GM21367 (cell line): Measurements from ENCODE around the gene SAMD10.
"Not testable (repeated sequence)": the region's sequence is repeated elsewhere in the genome, so short reads cannot be mapped to it uniquely, and the experiment has no call there.

ENCODE experiments used
- ATAC-seq: cut with Tn5 transposase; IDR thresholded peaks from one replicate; pipeline ENCODE4 v1.9.1; 2021; ENCODE audit not compliant: unreplicated experiment

Gene SAMD10

DNA sequence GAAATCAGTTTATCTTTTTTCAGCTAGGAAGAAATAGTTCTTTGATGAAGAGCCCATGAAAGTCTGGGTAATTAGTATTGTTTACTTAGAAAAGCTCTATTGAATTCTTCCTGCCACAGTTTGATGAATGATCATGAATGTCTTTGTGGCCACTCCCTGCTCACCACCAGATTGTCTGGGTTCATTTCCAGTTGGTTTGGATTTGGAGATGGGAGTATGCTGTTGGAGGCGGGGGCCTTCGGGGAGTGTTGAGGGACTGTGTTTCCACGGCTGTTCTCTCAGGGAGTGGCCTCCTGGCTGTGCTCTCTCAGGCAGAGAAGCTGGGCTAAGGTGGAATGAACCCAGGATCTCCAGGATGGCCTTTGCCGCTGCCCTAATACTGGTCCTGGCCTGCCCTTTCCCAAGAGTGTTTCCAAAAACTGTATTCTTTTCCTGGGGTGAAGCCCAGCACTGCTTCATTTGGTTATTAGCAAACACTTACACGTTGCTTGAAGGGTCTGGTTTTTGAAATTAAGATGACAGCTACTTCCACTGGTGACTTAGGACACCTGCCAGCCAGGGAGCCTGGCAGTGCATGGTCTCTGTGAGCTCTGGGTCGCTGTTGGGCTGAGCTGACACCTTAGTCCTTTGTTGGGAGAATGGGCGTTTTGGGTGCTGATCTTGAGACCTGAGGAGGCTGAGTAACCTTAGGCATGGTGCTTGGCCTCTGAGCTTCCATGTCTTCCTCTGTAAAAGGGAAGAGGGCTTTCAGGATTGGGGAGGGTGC is 24.7 kb upstream of the SAMD10 start:
- no peak for ATAC-seq

DNA sequence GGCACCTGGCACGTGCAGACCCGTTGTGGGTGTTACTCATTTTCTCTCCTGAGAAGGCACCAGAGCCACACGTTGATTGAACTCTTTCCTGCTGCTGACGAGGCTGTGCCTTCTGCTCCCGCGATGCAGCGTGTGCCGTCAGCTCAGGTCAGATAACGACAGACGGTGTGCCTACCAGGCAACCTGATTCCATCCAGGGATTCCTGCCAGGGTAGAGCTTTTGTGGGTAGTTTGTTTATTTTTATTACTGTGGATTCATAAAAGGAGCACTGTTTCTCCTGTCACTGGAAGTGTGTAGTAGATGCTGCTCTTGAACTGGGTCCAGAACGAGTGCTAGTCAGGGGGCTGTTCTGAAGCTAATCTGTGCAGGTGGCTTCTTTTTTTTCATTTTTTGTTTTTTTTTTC is 22.2 kb upstream of the SAMD10 start:
- ATAC-seq: no peak

GRCh38 chr20:64000906-64001305 is 21.5 kb upstream of the SAMD10 start:
- ATAC-seq: no peak

- ATAC-seq: no peak
Observed at GRCh38 chr20:63982937-63983336, 3.5 kb upstream of the SAMD10 start.

DNA sequence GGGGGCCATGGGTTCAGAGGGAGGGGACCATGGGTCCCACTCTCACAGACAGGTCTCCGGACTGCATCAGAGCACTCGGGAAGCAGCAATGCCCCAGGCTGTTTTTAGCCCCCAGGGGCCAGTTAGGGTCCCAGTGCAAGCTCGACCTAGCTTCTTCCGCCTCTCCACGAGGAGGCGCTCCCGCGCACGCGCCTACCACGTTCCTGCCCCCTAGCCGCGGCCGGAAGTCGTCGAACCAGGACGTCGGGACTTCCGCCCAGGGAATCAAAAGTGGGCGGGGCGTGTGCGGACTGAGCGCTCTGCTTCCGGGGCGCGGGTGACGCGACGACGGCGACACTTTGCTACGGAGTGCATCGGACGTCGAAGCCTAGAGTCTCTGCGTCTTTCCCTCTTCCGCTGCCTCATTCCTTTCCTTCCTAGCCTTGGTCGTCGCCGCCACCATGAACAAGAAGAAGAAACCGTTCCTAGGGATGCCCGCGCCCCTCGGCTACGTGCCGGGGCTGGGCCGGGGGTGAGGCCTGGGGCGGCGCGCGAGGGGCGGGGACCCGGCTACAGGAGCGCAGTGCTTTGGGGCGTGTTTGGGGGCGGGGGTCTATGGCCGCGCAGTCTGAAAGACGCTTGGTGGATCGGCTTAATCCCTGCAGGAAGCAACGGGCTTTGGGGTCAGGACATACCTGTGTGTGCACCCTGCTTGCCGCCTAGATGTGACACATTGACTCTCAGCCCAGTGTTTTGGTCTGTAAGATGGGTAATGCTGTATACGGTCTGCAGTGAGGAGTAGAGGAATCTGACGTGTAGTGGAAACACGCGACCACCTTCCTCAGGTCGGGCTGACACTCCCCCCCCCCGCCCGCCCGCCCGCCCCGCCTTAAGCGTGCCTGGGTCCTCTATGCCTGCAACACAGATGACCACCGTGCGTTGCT is 1.6 kb upstream of the SAMD10 start, which contains the start of gene PRPF6:
Gene PRPF6 (plus strand): TSS at position 327 of the 923 bp plus-strand sequence. CDS start 114 bp downstream, at position 441.
- peak; percentile 39 for ATAC-seq

- ATAC-seq: no peak
Observed at GRCh38 chr20:63980317-63980805, 919 bp upstream of the SAMD10 start.

- ATAC-seq: no peak
Observed at GRCh38 chr20:63979229-63979556, 249 bp downstream of the SAMD10 start.

DNA sequence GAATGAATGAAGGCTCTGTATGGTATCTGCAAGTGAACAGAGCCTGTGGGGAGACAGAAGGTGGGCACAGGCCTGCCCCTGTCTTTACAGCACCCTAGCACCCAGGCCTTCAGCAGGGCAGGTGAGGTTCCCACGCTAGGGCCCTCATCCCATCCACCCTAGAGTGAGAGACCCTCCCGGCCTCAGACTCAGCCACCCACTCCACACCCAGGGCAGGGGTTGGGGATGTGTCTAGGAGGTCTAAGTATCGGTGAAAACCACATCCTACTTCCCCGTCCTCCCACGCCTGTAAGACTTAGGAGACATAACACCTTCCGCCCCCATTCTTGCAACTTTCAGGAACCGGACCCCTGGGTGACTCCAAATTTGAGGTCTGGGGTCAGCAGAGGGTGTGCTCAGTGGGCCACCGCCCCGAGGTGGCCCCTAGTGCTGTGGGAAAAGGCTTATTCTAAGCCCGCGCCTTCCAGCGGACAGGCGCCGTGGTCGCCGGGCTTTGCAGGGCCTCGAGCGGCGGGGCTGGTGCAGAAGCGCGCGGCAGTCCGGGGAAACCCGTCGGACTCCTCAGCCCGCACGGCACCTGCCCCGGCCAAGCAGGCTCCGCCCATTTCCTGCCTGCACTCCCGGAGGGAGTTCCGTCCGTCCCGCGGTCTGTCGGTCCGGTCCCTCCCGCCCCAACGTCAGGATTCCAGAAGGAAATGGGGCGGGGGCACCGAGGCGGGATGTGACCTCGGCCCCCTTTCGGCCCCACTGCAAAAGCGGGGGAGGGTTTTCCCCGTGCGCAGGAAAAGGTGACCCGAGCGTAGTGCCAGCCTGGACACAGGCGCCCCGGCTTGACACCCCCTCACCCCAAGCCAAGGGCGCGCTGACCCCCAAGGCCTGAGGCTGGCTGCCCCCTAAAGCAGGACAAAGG is 868 bp downstream of the SAMD10 start:
- no peak for ATAC-seq

- ATAC-seq: no peak
Observed at GRCh38 chr20:63977739-63978276, 1.6 kb downstream of the SAMD10 start.

GRCh38 chr20:63976980-63977738 is 2.3 kb downstream of the SAMD10 start:
- no peak for ATAC-seq

DNA sequence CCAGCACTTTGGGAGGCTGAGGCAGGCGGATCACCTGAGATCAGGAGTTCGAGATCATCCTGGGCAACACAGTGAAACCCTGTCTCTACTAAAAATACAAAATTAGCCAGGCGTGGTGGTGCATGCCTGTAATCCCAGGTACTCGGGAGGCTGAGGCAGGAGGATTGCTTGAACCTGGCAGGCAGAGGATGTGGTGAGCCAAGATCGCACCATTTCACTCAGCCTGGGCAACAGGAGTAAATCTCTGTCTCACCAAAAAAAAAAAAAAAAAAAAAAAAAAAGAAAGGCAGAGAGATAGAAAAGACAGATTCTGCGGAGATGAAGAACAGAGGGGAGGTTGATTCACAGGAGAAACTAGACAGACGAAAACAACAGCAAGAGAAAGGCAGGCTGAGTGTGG is 2.9 kb downstream of the SAMD10 start:
- not testable (repeated sequence) for ATAC-seq

DNA sequence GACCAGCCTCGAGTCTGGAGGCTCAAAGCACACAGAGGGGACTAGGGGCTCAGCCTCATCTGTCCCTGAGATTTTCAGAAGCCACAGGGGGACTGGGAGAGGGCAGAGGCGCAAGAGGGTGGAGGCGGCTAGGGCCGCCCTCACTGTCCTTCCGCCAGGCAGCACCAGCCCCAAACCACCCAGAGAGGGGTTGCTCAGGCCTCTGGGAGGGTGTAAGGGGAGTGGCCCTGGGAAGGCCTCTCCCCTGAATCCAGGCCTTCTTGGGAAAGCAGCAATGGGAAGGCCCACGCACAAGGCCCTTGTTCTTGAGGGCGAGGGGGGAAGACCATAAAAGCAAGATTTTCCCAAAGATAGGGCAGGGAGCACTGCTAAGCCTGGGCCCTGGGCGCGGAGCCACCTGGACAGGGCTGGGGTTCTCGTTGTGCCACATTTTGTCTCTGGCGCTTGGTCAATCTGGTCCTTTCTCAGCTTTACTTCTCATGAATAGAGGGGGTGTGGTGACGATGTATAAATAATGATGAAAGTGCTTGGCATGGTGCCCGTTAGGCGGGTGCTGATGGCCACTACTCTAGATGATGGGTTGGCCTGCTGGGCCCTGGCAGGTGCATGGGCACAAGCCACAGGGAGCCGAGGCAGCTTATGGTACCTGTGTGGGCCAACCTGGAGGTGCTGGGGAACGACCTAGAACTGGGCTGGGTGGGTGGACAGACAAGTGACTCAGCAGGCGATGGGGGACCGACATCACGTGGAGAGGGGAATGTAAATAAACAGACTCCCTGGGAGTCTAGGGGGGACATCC is 4.8 kb downstream of the SAMD10 start:
- no peak for ATAC-seq

DNA sequence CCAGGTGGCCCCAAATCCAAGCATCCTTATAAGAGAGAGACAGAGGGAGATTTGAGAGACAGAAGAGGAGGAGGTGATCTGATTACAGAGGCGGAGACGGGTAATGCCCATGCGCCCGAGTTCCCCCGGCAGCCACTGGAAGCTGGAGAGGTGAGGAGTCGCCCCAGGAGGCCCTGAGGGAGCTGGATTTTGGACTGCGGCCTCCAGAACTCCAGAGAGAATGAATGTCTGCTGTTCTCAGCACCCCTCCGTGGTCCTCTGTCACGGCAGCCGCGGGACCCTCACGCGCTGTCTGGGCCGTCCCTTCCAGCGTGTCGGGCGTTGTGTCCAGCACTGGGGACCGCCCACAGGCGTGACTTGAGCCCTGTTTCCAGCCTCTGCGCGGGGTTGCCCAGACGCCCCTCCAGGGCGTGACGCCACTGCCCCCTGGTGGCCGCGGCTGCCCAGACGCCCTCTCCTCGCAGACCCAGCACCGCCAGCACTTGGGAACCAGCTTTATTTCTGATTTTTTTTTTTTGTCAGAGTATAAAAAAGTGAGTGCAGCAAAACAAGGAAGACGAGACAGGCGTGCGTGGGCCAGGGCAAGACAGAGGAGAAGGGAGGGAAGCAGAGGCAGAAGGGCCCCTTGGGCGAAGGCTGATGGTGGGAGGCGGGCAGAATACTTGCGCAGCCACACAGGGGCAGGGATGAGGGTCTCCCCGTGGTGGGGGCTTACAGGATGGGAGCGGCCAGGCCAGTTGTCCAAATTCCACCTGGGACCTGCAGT is 5.6 kb downstream of the SAMD10 start:
- ATAC-seq: no peak

GRCh38 chr20:63973160-63973479 is 6.3 kb downstream of the SAMD10 start:
- ATAC-seq: no peak

GRCh38 chr20:63972312-63973159 is 6.9 kb downstream of the SAMD10 start:
- ATAC-seq: no peak

GRCh38 chr20:63971960-63972311 is 7.5 kb downstream of the SAMD10 start:
- not testable (repeated sequence) for ATAC-seq

- ATAC-seq: no peak
Observed at GRCh38 chr20:63970714-63971431, 8.6 kb downstream of the SAMD10 start.
